Retinal pigment epithelial cell (primary cell): ENCODE data around the gene PLEKHA5.

Experiments
- DNase-seq: peaks from one replicate; pipeline ENCODE4 v3.0.0-alpha.2; 2010; ENCODE audit warnings: low read depth
- H3K4me3 ChIP-seq: 2 replicates; pipeline ENCODE4 v1.5.1; 2011; ENCODE audit warnings: mild to moderate bottlenecking, low read length, control low read depth, moderate library complexity
- CTCF ChIP-seq: conservative IDR thresholded peaks from 2 replicates; pipeline ENCODE4 v1.5.1; 2011; ENCODE audit warnings: low read depth, low read length, control low read depth, inconsistent platforms

PLEKHA5 gene

DNA sequence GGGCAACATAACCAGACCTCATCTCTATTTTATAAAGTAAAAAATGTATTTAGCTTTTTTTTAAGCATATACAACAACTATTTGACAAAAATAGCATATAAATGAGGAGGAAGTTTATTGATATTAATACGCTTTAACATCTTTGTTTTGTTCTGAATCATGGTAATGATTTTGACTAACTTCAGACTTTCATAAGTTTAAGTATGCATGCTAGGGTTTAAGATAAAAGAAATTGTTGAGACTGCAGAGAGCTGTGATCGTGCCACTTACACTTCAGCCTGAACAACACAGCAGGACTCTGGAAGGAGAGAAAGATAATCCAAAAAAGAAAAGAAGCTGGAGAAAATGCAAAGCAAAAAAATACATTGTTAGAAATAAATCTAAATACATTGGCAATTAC, 221.8 kb downstream of the PLEKHA5 start:
- TF ChIP-seq CTCF = no peak
- H3K4me3 ChIP-seq = no peak overlapping the region
- no peak for DNase-seq

GRCh38 chr12:19369691-19370148, 240.2 kb downstream of the PLEKHA5 start:
- TF ChIP-seq CTCF = no peak
- DNase-seq = no peak
- no peak overlapping the region for H3K4me3 ChIP-seq

DNA sequence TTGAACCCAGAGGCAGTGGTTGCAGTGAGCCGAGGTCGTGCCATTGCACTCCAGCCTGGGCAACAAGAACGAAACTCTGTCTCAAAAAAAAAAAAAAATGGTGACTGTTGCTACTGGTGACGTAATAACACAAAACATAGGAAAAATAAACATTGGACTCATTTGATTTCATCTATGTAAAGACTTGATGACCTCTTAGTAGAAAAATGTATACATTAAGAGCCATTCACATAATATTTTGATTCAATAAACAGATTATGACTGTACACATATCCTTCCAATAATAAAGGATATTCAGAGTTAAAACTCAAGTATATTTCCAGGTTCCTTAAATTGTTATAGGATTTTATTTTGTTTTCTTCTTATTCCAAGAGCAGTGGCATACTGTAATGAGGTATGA, 244.1 kb downstream of the PLEKHA5 start:
- DNase-seq = no peak
- no peak overlapping the region for H3K4me3 ChIP-seq
- TF ChIP-seq CTCF = no peak

- no peak overlapping the region for H3K4me3 ChIP-seq
- TF ChIP-seq CTCF = no peak
Observed at GRCh38 chr12:19375888-19376287, 246.4 kb downstream of the PLEKHA5 start.

DNA sequence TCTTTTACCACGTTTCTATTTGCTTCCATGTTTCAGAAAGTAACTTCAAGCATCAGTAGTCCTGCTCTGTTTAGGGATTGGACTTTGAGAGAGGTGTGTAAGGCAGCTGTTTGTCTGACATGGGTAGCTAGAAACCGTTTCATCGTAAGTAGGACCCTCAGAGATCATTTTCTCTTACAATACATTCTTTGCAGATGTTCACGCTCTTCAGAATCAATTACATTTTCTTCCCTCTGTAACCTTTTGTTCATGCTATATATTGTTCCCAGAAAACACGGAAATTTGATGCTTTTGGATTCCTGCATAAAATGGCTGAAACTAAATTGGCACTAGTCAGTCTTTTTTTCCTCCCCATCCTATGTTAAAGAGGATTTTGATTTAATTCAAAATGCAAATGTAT, 247.2 kb downstream of the PLEKHA5 start:
- H3K4me3 ChIP-seq = no peak overlapping the region
- no peak for DNase-seq
- no peak for TF ChIP-seq CTCF

More at GRCh38 chr12:19375888-19376287, 246.4 kb downstream of the PLEKHA5 start:
- no peak for DNase-seq

GRCh38 chr12:19382111-19382526, 252.6 kb downstream of the PLEKHA5 start:
- DNase-seq = peak; percentile 45
- no peak for TF ChIP-seq CTCF

GRCh38 chr12:19382563-19382962, 253.0 kb downstream of the PLEKHA5 start:
- TF ChIP-seq CTCF = no peak
- H3K4me3 ChIP-seq = no peak overlapping the region
- no peak for DNase-seq

More at GRCh38 chr12:19382111-19382526, 252.6 kb downstream of the PLEKHA5 start:
- H3K4me3 ChIP-seq = no peak overlapping the region
